HepG2 (cell line): ENCODE measurements around the gene KANK3. TPM values are rescaled to one million over a fixed set of nuclear protein-coding genes. Genes with fewer than 3 reads are reported as not detected.

Experiments
- ARNTL ChIP-seq: sonication (generic); formaldehyde crosslinking; IDR thresholded peaks from 2 replicates; pipeline ENCODE4 v1.4.0; 2020; ENCODE audit warnings: mild to moderate bottlenecking, missing genetic modification reagents
- DDIT3 ChIP-seq: sonication (generic); formaldehyde crosslinking; IDR thresholded peaks from 2 replicates; pipeline ENCODE4 v1.4.0; 2020; ENCODE audit warnings: mild to moderate bottlenecking, missing genetic modification reagents
- EEA1 ChIP-seq: sonication (generic); formaldehyde crosslinking; IDR thresholded peaks from 2 replicates; pipeline ENCODE4 v1.5.1; 2020; ENCODE audit warnings: mild to moderate bottlenecking, missing genetic modification reagents, borderline replicate concordance
- MEIS1 ChIP-seq: sonication (generic); formaldehyde crosslinking; IDR thresholded peaks from 2 replicates; pipeline ENCODE4 v1.9.0; 2021; ENCODE audit warnings: mild to moderate bottlenecking, missing genetic modification reagents, moderate library complexity, borderline replicate concordance
- SALL1 ChIP-seq: sonication (generic); formaldehyde crosslinking; IDR thresholded peaks from 2 replicates; pipeline ENCODE4 v1.8.0; 2022; ENCODE audit warnings: mild to moderate bottlenecking, missing genetic modification reagents
- TAF15 ChIP-seq: fragments of 200-400 bp; formaldehyde crosslinking; IDR thresholded peaks from one replicate; pipeline ENCODE4 v1.6.1; 2018; ENCODE audit warnings: mild to moderate bottlenecking, low read depth, low read length; ENCODE audit not compliant: poor library complexity, severe bottlenecking
- TEAD2 ChIP-seq: sonication (generic); formaldehyde crosslinking; IDR thresholded peaks from 2 replicates; pipeline ENCODE4 v1.9.0; 2021; ENCODE audit warnings: missing genetic modification reagents
- ZBTB14 ChIP-seq: sonication (generic); formaldehyde crosslinking; IDR thresholded peaks from 2 replicates; pipeline ENCODE4 v1.4.0; 2020; ENCODE audit warnings: missing genetic modification reagents
- ZMYM4 ChIP-seq: sonication (generic); formaldehyde crosslinking; IDR thresholded peaks from 2 replicates; pipeline ENCODE4 v1.8.1; 2023; ENCODE audit warnings: mild to moderate bottlenecking, missing genetic modification reagents
- ZNF354B ChIP-seq: sonication (generic); formaldehyde crosslinking; IDR thresholded peaks from 2 replicates; pipeline ENCODE4 v1.8.0; 2022; ENCODE audit warnings: mild to moderate bottlenecking, missing genetic modification reagents
- ZNF570 ChIP-seq: sonication (generic); formaldehyde crosslinking; IDR thresholded peaks from 2 replicates; pipeline ENCODE4 v1.4.0; 2020; ENCODE audit warnings: mild to moderate bottlenecking, missing genetic modification reagents, borderline replicate concordance
- polyA plus RNA-seq, 8 experiments: library from polyadenylated mRNA; depleted of rRNA in 3 of 8; stranded (reverse) in 7 of 8; unstranded in 1 of 8; fragments of >200 nt; fragmentation: Illumina TruSeq in 4 of 8; extraction: Trizol in 4 of 8; gene quantifications; 2 replicates each; pipeline versions ENCODE4 v1.2.1 to v1.2.3, GENCODE V29; 2011 to 2016; ENCODE audit warnings: low read depth in 4 of 8, missing spikeins in 1 of 8, mixed read lengths in 1 of 8; ENCODE audit not compliant: insufficient read depth in 1 of 8
- total RNA-seq, 5 experiments: library from RNA; depleted of rRNA; stranded (reverse); fragments of >200 nt; fragmentation: Illumina TruSeq; extraction: Trizol; gene quantifications; 2 replicates each; pipeline ENCODE4 v1.2.3, GENCODE V29; 2016; ENCODE audit warnings: low read depth in 1 of 5
- TF ChIP-seq, protein P1 (sequence below): IDR thresholded peaks from 2 replicates; pipeline ENCODE4 v1.6.1; 2016; ENCODE audit warnings: low read depth, borderline replicate concordance
- TF ChIP-seq, protein P2 (sequence below): IDR thresholded peaks from 2 replicates; pipeline ENCODE4 v1.6.1; 2016; ENCODE audit warnings: control low read depth
- TF ChIP-seq, protein P3 (sequence below): sonication (generic); formaldehyde crosslinking; IDR thresholded peaks from 2 replicates; pipeline ENCODE4 v1.8.1; 2023; ENCODE audit warnings: missing genetic modification reagents, mild to moderate bottlenecking, borderline replicate concordance
- TF ChIP-seq, protein P4 (sequence below), 2 experiments: sonication (generic) in 1 of 2; formaldehyde crosslinking in 1 of 2; IDR thresholded peaks; 2 replicates each; pipeline versions ENCODE4 v1.4.0 to v1.6.1; 2016 to 2020; ENCODE audit warnings: borderline replicate concordance in 1 of 2, low read depth in 1 of 2, mild to moderate bottlenecking in 1 of 2, missing genetic modification reagents in 1 of 2
- TF ChIP-seq, protein P5 (sequence below): sonication (generic); formaldehyde crosslinking; IDR thresholded peaks from 2 replicates; pipeline ENCODE4 v1.4.0; 2020; ENCODE audit warnings: low read depth, missing genetic modification reagents

KANK3 gene
- total and polyA plus RNA-seq, 2 of the 13 experiments (the other 11 are each of a cell fraction or from before 2014, with no cell fraction given): 0.15 to 0.20 TPM

GRCh38 chr19:8324186-8325050, 18.6 kb downstream of the KANK3 start (continued):
- TF ChIP-seq TEAD2 (CRISPR knock-in tag) (no peak), ARNTL (CRISPR knock-in tag) (no peak), DDIT3 (CRISPR knock-in tag) (no peak), ZMYM4 (CRISPR knock-in tag) (no peak), EEA1 (CRISPR knock-in tag) (no peak), SALL1 (CRISPR knock-in tag) (0 out of 2 replicates have a peak, but pooled peaks have one; percentile 10), MEIS1 (CRISPR knock-in tag) (no peak), TAF15 (peak; percentile 88), ZBTB14 (CRISPR knock-in tag) (no peak), ZNF354B (CRISPR knock-in tag) (no peak), ZNF570 (CRISPR knock-in tag) (no peak)
- TF ChIP-seq, protein P1, sequence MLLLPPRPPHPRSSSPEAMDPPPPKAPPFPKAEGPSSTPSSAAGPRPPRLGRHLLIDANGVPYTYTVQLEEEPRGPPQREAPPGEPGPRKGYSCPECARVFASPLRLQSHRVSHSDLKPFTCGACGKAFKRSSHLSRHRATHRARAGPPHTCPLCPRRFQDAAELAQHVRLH (CRISPR knock-in tag): no peak
- TF ChIP-seq, protein P2, sequence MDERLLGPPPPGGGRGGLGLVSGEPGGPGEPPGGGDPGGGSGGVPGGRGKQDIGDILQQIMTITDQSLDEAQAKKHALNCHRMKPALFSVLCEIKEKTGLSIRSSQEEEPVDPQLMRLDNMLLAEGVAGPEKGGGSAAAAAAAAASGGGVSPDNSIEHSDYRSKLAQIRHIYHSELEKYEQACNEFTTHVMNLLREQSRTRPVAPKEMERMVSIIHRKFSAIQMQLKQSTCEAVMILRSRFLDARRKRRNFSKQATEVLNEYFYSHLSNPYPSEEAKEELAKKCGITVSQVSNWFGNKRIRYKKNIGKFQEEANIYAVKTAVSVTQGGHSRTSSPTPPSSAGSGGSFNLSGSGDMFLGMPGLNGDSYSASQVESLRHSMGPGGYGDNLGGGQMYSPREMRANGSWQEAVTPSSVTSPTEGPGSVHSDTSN (CRISPR knock-in tag): no peak
- TF ChIP-seq, protein P3, sequence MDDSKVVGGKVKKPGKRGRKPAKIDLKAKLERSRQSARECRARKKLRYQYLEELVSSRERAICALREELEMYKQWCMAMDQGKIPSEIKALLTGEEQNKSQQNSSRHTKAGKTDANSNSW (CRISPR knock-in tag): no peak
- TF ChIP-seq, protein P4, sequence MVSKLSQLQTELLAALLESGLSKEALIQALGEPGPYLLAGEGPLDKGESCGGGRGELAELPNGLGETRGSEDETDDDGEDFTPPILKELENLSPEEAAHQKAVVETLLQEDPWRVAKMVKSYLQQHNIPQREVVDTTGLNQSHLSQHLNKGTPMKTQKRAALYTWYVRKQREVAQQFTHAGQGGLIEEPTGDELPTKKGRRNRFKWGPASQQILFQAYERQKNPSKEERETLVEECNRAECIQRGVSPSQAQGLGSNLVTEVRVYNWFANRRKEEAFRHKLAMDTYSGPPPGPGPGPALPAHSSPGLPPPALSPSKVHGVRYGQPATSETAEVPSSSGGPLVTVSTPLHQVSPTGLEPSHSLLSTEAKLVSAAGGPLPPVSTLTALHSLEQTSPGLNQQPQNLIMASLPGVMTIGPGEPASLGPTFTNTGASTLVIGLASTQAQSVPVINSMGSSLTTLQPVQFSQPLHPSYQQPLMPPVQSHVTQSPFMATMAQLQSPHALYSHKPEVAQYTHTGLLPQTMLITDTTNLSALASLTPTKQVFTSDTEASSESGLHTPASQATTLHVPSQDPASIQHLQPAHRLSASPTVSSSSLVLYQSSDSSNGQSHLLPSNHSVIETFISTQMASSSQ (IDR thresholded peaks at IDR 0.05; ENCODE audit: low read depth): no peak
- TF ChIP-seq, protein P4 (CRISPR knock-in tag; IDR thresholded peaks at IDR 0.05; ENCODE audit: borderline replicate concordance): no peak
- TF ChIP-seq, protein P5, sequence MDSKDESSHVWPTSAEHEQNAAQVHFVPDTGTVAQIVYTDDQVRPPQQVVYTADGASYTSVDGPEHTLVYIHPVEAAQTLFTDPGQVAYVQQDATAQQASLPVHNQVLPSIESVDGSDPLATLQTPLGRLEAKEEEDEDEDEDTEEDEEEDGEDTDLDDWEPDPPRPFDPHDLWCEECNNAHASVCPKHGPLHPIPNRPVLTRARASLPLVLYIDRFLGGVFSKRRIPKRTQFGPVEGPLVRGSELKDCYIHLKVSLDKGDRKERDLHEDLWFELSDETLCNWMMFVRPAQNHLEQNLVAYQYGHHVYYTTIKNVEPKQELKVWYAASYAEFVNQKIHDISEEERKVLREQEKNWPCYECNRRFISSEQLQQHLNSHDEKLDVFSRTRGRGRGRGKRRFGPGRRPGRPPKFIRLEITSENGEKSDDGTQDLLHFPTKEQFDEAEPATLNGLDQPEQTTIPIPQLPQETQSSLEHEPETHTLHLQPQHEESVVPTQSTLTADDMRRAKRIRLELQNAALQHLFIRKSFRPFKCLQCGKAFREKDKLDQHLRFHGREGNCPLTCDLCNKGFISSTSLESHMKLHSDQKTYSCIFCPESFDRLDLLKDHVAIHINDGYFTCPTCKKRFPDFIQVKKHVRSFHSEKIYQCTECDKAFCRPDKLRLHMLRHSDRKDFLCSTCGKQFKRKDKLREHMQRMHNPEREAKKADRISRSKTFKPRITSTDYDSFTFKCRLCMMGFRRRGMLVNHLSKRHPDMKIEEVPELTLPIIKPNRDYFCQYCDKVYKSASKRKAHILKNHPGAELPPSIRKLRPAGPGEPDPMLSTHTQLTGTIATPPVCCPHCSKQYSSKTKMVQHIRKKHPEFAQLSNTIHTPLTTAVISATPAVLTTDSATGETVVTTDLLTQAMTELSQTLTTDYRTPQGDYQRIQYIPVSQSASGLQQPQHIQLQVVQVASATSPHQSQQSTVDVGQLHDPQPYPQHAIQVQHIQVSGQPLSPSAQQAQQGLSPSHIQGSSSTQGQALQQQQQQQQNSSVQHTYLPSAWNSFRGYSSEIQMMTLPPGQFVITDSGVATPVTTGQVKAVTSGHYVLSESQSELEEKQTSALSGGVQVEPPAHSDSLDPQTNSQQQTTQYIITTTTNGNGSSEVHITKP (CRISPR knock-in tag): no peak
